Suppressor macrophage treated with lipopolysaccharide for 1 hour (primary cell): ENCODE results near the gene PALMD.
A peak's percentile ranks its signal among the peaks of the same experiment; 100 is the strongest.

ENCODE experiments used
- DNase-seq, 3 donors: peaks; one replicate each; pipeline ENCODE4 v3.0.0-alpha.2; 2020 to 2022

PALMD gene

GRCh38 chr1:99636647-99637175, 9.2 kb upstream of the PALMD start:
- DNase-seq: no peak

- DNase-seq: no peak
These were observed 7.1 kb upstream of the PALMD start for GRCh38 chr1:99638853-99639252.

GRCh38 chr1:99639408-99639807, 6.5 kb upstream of the PALMD start:
- DNase-seq: no peak

GRCh38 chr1:99639945-99640344, 6.0 kb upstream of the PALMD start:
- no peak for DNase-seq

GRCh38 chr1:99640672-99641071, 5.2 kb upstream of the PALMD start:
- DNase-seq: no peak

- DNase-seq: no peak
These were observed 4.4 kb upstream of the PALMD start for GRCh38 chr1:99641558-99641957.

GRCh38 chr1:99642053-99642452, 3.9 kb upstream of the PALMD start:
- DNase-seq: no peak

- no peak for DNase-seq
These were observed 2.7 kb upstream of the PALMD start for GRCh38 chr1:99643021-99643779.

GRCh38 chr1:99644279-99645004, 1.5 kb upstream of the PALMD start:
- DNase-seq: no peak

GRCh38 chr1:99645203-99645602, 710 bp upstream of the PALMD start:
- DNase-seq: no peak

GRCh38 chr1:99646868-99647267, 955 bp downstream of the PALMD start:
- no peak for DNase-seq

GRCh38 chr1:99647490-99647889, 1.6 kb downstream of the PALMD start:
- no peak for DNase-seq

- no peak for DNase-seq
These were observed 2.2 kb downstream of the PALMD start for GRCh38 chr1:99648107-99648506.

GRCh38 chr1:99650030-99650429, 4.1 kb downstream of the PALMD start:
- no peak for DNase-seq

GRCh38 chr1:99650773-99651437, 5.0 kb downstream of the PALMD start:
- no peak for DNase-seq

GRCh38 chr1:99652881-99653281, 7.0 kb downstream of the PALMD start:
- DNase-seq: no peak

- DNase-seq: no peak
These were observed 9.5 kb downstream of the PALMD start for GRCh38 chr1:99655376-99655775.

GRCh38 chr1:99656701-99657100, 10.8 kb downstream of the PALMD start:
- DNase-seq: no peak

GRCh38 chr1:99657213-99658030, 11.5 kb downstream of the PALMD start:
- no peak for DNase-seq

- DNase-seq: no peak
These were observed 12.0 kb downstream of the PALMD start for GRCh38 chr1:99658031-99658290.

GRCh38 chr1:99659755-99660210, 13.9 kb downstream of the PALMD start:
- no peak for DNase-seq

- DNase-seq: no peak
These were observed 14.6 kb downstream of the PALMD start for GRCh38 chr1:99660496-99660895.

- DNase-seq: peak in 1 of 3 donors; percentile 8
These were observed 15.9 kb downstream of the PALMD start for GRCh38 chr1:99661780-99662179.
